HK-2 (cell line): ENCODE data around the gene YES1.

Experiments
- DNase-seq: peaks from one replicate; pipeline ENCODE4 v3.0.0-alpha.2; 2018; ENCODE audit not compliant: unreplicated experiment

YES1 gene

GRCh38 chr18:811892-812375 is at the start of gene YES1:
Gene YES1, minus strand, starts transcription at chr18:812242. Its CDS starts 55,415 bp downstream, at chr18:756827.
- DNase-seq, result no peak

GRCh38 chr18:857986-858385 is 45.9 kb upstream of the YES1 start:
- no peak for DNase-seq

- DNase-seq, result no peak
Observed at GRCh38 chr18:853471-853870, 41.4 kb upstream of the YES1 start.

- DNase-seq, result no peak
Observed at GRCh38 chr18:850960-851359, 38.9 kb upstream of the YES1 start.

GRCh38 chr18:849021-849420 is 37.0 kb upstream of the YES1 start:
- DNase-seq, result no peak

- no peak for DNase-seq
Observed at GRCh38 chr18:848062-848861, 36.2 kb upstream of the YES1 start.

GRCh38 chr18:845152-845819 is 33.2 kb upstream of the YES1 start:
- no peak for DNase-seq

GRCh38 chr18:841647-842370 is 29.8 kb upstream of the YES1 start:
- DNase-seq, result no peak

GRCh38 chr18:840516-840915 is 28.5 kb upstream of the YES1 start:
- no peak for DNase-seq

GRCh38 chr18:840023-840408 is 28.0 kb upstream of the YES1 start:
- no peak for DNase-seq

- peak; percentile 84 for DNase-seq
Observed at GRCh38 chr18:839224-840022, 27.4 kb upstream of the YES1 start.

GRCh38 chr18:837922-838321 is 25.9 kb upstream of the YES1 start:
- DNase-seq, result no peak

- DNase-seq, result no peak
Observed at GRCh38 chr18:834082-834720, 22.2 kb upstream of the YES1 start.

GRCh38 chr18:833197-833596 is 21.2 kb upstream of the YES1 start:
- DNase-seq, result no peak

- DNase-seq, result no peak
Observed at GRCh38 chr18:832085-832681, 20.1 kb upstream of the YES1 start.

GRCh38 chr18:830315-830901 is 18.4 kb upstream of the YES1 start:
- no peak for DNase-seq

GRCh38 chr18:829432-829831 is 17.4 kb upstream of the YES1 start:
- DNase-seq, result no peak

- DNase-seq, result no peak
Observed at GRCh38 chr18:827093-827677, 15.1 kb upstream of the YES1 start.

GRCh38 chr18:825891-826585 is 14.0 kb upstream of the YES1 start:
- DNase-seq, result no peak
